Stimulated activated naive CD8-positive, alpha-beta T cell treated with anti-CD3 and anti-CD28 coated beads, Interleukin-15, amount 100 ng/mL, for 72 hours (primary cell): ENCODE data around the gene MYO15B.
A peak's percentile ranks its signal among the peaks of the same experiment; 100 is the strongest.

Source experiments
- ATAC-seq: fragments of 150-1000 bp; cut with Tn5 transposase; 2 replicates; pipeline ENCODE4 v1.10.0; 2021; ENCODE audit warnings: mild to moderate bottlenecking, moderate library complexity
- DNase-seq, 2 donors: peaks; one replicate each; pipeline ENCODE4 v3.0.0; 2021 to 2022
- H3K27ac Mint-ChIP-seq, 2 donors: one replicate each; pipeline ENCODE4 v1.8.0; 2022; ENCODE audit warnings: mild to moderate bottlenecking in 2 of 2, mixed read lengths in 2 of 2, moderate library complexity in 2 of 2
- H3K27me3 Mint-ChIP-seq: one replicate; pipeline ENCODE4 v1.8.0; 2022; ENCODE audit warnings: mixed read lengths
- H3K4me1 Mint-ChIP-seq: one replicate; pipeline ENCODE4 v1.8.0; 2022; ENCODE audit warnings: mild to moderate bottlenecking, mixed read lengths
- H3K4me3 Mint-ChIP-seq, 2 donors: one replicate each; pipeline ENCODE4 v1.8.0; 2022; ENCODE audit warnings: mild to moderate bottlenecking in 2 of 2, mixed read lengths in 2 of 2, moderate library complexity in 1 of 2
- H3K9me3 Mint-ChIP-seq, 2 donors: one replicate each; pipeline ENCODE4 v1.8.0; 2022; ENCODE audit warnings: mixed read lengths in 2 of 2

MYO15B gene

GRCh38 chr17:75587675-75588595 is at the start of gene MYO15B:
TSS of gene MYO15B (plus strand) at chr17:75587800. CDS start at chr17:75588058, 258 bp downstream.
- H3K9me3 Mint-ChIP-seq = no peaks in the 10 kb centered on the region
- peak within 1 kb of the TSS; percentile 84 to 91 for H3K4me3 Mint-ChIP-seq
- ATAC-seq (peak; percentile 84), DNase-seq (peak; percentile 84 to 86)
- peak within 1 kb of the TSS; percentile 50 to 94 for H3K27ac Mint-ChIP-seq
- H3K27me3 Mint-ChIP-seq = no peaks in the 10 kb centered on the region
- H3K4me1 Mint-ChIP-seq = peaks cover 17% of the 10 kb centered on the region

GRCh38 chr17:75539967-75540729 is 47.5 kb upstream of the MYO15B start:
- Mint-ChIP-seq H3K4me3 (no peak overlapping the region), H3K9me3 (no peaks in the 10 kb centered on the region), H3K27ac (no peak overlapping the region), H3K4me1 (peaks cover 9% of the 10 kb centered on the region), H3K27me3 (no peaks in the 10 kb centered on the region)
- ATAC-seq = no peak
- DNase-seq = no peak

GRCh38 chr17:75540923-75541503 is 46.6 kb upstream of the MYO15B start:
- no peaks in the 10 kb centered on the region for H3K27me3 Mint-ChIP-seq
- DNase-seq = no peak
- ATAC-seq = no peak

GRCh38 chr17:75542229-75542628 is 45.4 kb upstream of the MYO15B start:
- DNase-seq (no peak), ATAC-seq (no peak)
- no peaks in the 10 kb centered on the region for H3K9me3 Mint-ChIP-seq
- H3K4me3 Mint-ChIP-seq = no peak overlapping the region
- no peak overlapping the region for H3K27ac Mint-ChIP-seq
- no peaks in the 10 kb centered on the region for H3K27me3 Mint-ChIP-seq
- no peaks in the 10 kb centered on the region for H3K4me1 Mint-ChIP-seq

More at GRCh38 chr17:75540923-75541503, 46.6 kb upstream of the MYO15B start:
- H3K4me3 Mint-ChIP-seq = no peak overlapping the region
- H3K27ac Mint-ChIP-seq = no peak overlapping the region
- peaks cover under 1% of the 10 kb centered on the region for H3K4me1 Mint-ChIP-seq
- no peaks in the 10 kb centered on the region for H3K9me3 Mint-ChIP-seq

DNA sequence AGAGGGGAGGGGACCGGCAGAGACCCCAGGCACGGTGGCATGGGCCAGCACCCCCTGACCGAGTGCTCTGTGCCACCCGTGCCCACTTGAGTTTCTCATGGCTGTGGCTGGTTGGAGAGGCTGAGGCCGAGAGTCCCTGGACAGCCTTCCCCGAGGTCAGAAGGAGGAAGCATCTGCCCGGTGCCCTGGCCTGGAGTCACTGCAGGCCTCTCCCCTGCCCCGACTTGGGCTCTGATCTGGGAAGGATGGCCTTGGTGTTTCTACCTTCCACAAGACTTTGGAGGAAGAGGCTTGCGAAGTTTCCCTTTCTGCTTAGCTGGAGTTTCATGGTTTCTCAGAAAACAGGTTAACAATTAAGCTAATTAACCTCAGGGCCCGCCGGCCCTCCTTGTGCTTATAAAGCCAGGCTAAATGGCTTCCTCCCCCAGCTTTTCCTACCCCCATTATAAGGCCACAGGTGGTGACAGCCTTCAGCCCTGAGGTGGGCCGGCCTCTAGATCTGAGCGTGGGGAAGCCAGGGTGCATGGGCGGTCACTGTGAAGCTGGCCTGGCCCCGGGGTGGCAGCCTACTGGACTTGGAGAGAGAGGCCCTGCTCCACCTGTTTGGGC is 44.8 kb upstream of the MYO15B start:
- H3K27ac Mint-ChIP-seq = no peak overlapping the region
- H3K27me3 Mint-ChIP-seq = no peaks in the 10 kb centered on the region
- H3K9me3 Mint-ChIP-seq = no peaks in the 10 kb centered on the region

DNA sequence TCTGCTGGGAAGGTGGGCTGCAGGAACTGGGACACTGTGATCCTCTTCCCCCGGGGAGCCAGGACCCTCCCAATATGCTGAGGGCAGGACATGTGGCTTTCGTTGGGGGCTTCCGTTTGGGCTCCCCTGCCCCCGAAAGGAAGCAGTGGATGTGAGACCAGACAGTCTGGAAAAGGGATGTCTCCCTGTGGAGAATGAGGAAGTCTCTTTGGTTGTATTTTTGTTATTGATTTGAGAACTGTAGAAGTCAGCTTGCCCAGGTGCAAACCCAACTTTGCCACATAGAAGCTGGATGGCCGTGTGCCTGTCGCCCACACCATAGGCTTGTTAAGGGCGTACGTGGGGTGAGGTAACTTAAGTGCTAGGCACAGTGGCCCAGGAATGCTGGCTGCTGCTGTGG is 43.4 kb upstream of the MYO15B start:
- Mint-ChIP-seq H3K27ac (no peak overlapping the region), H3K4me1 (no peaks in the 10 kb centered on the region), H3K27me3 (no peaks in the 10 kb centered on the region), H3K9me3 (no peaks in the 10 kb centered on the region), H3K4me3 (no peak overlapping the region)
- DNase-seq = no peak
- ATAC-seq = no peak

More for the DNA sequence above, 44.8 kb upstream of the MYO15B start:
- ATAC-seq (no peak), DNase-seq (no peak)
- Mint-ChIP-seq H3K4me3 (no peak overlapping the region), H3K4me1 (no peaks in the 10 kb centered on the region)

GRCh38 chr17:75546181-75546580 is 41.4 kb upstream of the MYO15B start:
- H3K4me3 Mint-ChIP-seq = no peak overlapping the region
- no peaks in the 10 kb centered on the region for H3K27me3 Mint-ChIP-seq
- DNase-seq = no peak
- no peaks in the 10 kb centered on the region for H3K4me1 Mint-ChIP-seq
- no peak for ATAC-seq
- no peak overlapping the region for H3K27ac Mint-ChIP-seq
- H3K9me3 Mint-ChIP-seq = no peaks in the 10 kb centered on the region

- Mint-ChIP-seq H3K9me3 (no peaks in the 10 kb centered on the region), H3K4me3 (no peak overlapping the region), H3K4me1 (no peaks in the 10 kb centered on the region), H3K27ac (no peak overlapping the region), H3K27me3 (no peaks in the 10 kb centered on the region)
- ATAC-seq = no peak
- DNase-seq = no peak
These were observed 40.5 kb upstream of the MYO15B start for GRCh38 chr17:75547091-75547490.

- Mint-ChIP-seq H3K4me1 (no peaks in the 10 kb centered on the region), H3K9me3 (no peaks in the 10 kb centered on the region), H3K27ac (no peak overlapping the region), H3K27me3 (no peaks in the 10 kb centered on the region), H3K4me3 (no peak overlapping the region)
- DNase-seq (no peak), ATAC-seq (no peak)
These were observed 38.8 kb upstream of the MYO15B start for GRCh38 chr17:75548813-75549212.

- Mint-ChIP-seq H3K4me3 (no peak overlapping the region), H3K27ac (no peak overlapping the region), H3K4me1 (no peaks in the 10 kb centered on the region), H3K27me3 (no peaks in the 10 kb centered on the region), H3K9me3 (no peaks in the 10 kb centered on the region)
- DNase-seq (no peak), ATAC-seq (no peak)
These were observed 38.1 kb upstream of the MYO15B start for GRCh38 chr17:75549246-75550138.

DNA sequence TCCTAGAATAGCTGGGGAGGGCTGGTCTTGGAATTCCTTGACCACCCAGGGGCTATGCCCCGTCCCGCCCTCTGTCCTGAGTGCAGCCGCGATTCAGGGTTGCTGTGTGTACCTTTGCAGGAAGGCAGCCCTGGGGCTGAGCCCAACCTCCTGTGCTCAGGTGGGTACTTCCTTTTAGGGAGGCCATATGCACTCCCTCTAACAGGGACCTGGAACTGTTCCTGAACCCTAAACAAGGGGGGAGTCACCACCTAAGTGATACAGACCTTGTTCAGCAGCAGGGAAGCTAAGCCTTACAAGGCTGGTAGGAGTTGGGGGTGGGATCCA is 37.5 kb upstream of the MYO15B start:
- ATAC-seq (no peak), DNase-seq (no peak)
- H3K9me3 Mint-ChIP-seq = no peaks in the 10 kb centered on the region
- H3K27ac Mint-ChIP-seq = no peak overlapping the region
- no peaks in the 10 kb centered on the region for H3K27me3 Mint-ChIP-seq
- H3K4me3 Mint-ChIP-seq = no peak overlapping the region
- no peaks in the 10 kb centered on the region for H3K4me1 Mint-ChIP-seq

GRCh38 chr17:75551266-75551665 is 36.3 kb upstream of the MYO15B start:
- ATAC-seq = no peak
- Mint-ChIP-seq H3K4me3 (no peak overlapping the region), H3K27me3 (no peaks in the 10 kb centered on the region), H3K9me3 (no peaks in the 10 kb centered on the region), H3K27ac (peak overlapping the region in 1 of 2 donors; percentile 48), H3K4me1 (no peaks in the 10 kb centered on the region)
- DNase-seq = no peak

DNA sequence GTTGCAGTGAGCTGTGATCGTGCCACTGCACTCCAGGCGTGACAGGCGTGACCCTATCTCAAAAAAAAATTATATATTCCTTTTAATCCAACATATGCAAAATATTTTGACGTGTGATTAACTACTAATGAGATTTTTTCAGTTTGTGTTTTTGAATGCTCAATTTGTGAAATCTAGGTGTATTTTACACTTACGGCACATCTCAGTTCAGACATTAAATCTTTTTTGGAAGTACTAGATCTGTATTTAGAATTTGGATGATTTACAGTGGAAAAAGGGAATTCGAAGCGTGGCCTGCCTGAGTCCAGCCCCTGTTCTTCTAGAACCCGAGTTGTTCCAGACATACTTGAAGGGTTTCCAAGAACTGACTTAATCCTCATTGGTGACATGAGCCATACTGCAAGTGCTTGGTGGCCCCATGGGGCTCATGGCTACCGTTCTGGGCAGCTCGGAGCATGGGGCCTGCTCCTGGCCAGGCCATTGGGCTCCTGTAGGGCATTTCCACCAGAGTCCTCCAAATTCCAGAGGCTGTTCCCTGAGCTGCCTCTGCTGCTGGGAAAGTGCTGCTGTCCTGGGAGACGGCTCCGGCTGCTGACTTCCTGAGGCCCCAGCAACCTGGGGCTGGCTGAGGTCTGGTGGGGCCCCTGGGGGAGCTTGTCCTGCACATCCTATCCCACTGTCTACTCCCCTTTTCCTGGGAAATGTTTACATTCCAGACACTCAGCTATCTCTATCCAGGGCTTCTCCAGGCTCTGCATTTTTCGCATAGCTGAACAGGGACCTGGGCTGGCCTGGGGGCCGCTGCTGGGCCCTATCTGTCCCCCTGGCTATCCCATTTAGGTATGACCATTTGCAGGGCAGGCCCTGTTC is 34.9 kb upstream of the MYO15B start:
- no peaks in the 10 kb centered on the region for H3K4me1 Mint-ChIP-seq
- DNase-seq = no peak
- H3K27me3 Mint-ChIP-seq = no peaks in the 10 kb centered on the region
- no peak overlapping the region for H3K27ac Mint-ChIP-seq
- no peak overlapping the region for H3K4me3 Mint-ChIP-seq
- ATAC-seq = no peak
- no peaks in the 10 kb centered on the region for H3K9me3 Mint-ChIP-seq
